ENCODE results near the gene NHS. TPM values are rescaled to one million over a fixed set of nuclear protein-coding genes. Genes with fewer than 3 reads are reported as not detected.

Gene NHS
- total RNA-seq, 4 donors from 2014 or later = 13.2 to 39.0 (median 31.5) TPM

GRCh38 chrX:17520016-17520615 lies 145.1 kb downstream of the NHS start:
- Histone ChIP-seq H3K27ac (peak overlapping the region in 1 of 4 donors; percentile 63), H3K4me3 (no peak overlapping the region)

DNA sequence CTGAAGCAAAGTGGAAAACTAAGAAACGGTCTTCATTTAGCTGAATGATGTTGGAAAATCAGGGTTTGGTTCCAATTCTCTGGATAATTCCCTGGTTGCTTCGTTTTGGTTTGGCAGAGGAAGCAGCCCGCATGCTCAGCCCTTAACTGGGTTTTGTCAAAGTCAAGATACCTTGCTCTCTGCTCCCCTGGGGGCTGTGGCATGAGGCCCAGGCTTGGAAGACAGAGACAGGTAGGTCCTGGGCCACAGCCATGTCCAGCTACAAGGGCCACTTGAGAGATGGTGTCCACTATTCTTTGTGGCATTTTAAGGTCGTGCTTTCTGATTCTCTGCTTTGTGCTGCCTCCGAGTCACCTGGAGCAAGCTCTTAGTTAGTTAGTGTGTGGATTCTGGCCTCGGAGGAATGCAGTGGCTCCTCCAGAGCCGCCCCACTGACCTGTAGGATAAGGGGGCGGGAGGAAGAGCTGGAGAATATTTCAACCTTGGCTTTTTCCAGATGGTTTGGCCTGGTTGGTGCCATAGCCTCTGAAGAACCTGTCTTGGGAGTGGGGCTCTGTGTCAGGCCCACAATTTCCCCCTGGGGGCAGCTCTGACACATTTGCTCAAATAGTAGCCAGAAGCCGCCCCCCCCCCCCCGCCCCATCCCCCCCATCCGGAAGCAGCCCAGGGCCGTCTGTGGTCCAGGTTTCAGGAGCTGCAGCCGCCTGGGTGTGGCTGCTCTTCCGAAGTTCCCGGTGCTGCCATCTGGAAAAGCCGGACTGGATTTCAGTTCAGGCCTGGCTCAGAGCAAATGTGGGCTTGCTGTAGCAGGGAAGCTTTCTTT lies 147.1 kb downstream of the NHS start:
- no peak overlapping the region for H3K27ac ChIP-seq
- H3K27me3 ChIP-seq = no peaks in the 10 kb centered on the region
- no peak overlapping the region for H3K4me3 ChIP-seq
- 32 to 39% methylated on average over 4 to 16 of the region's 16 CpGs for WGBS, 2 donors
- no peak for TF ChIP-seq EP300 (IDR thresholded peaks at IDR 0.05)
- TF ChIP-seq, protein P1, sequence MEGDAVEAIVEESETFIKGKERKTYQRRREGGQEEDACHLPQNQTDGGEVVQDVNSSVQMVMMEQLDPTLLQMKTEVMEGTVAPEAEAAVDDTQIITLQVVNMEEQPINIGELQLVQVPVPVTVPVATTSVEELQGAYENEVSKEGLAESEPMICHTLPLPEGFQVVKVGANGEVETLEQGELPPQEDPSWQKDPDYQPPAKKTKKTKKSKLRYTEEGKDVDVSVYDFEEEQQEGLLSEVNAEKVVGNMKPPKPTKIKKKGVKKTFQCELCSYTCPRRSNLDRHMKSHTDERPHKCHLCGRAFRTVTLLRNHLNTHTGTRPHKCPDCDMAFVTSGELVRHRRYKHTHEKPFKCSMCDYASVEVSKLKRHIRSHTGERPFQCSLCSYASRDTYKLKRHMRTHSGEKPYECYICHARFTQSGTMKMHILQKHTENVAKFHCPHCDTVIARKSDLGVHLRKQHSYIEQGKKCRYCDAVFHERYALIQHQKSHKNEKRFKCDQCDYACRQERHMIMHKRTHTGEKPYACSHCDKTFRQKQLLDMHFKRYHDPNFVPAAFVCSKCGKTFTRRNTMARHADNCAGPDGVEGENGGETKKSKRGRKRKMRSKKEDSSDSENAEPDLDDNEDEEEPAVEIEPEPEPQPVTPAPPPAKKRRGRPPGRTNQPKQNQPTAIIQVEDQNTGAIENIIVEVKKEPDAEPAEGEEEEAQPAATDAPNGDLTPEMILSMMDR (IDR thresholded peaks at IDR 0.05) = no peak
- no peak for TF ChIP-seq POLR2A (IDR thresholded peaks at IDR 0.05)
- H3K9me3 ChIP-seq = no peaks in the 10 kb centered on the region
- H3K36me3 ChIP-seq = no peaks in the 10 kb centered on the region
- peaks cover 0 to 29% (median 4%) of the 10 kb centered on the region in 4 donors for H3K4me1 ChIP-seq
- no peak for DNase-seq (ENCODE audit: low spot score in 2 of 2)

More at GRCh38 chrX:17520016-17520615, 145.1 kb downstream of the NHS start:
- Histone ChIP-seq H3K9me3 (no peaks in the 10 kb centered on the region), H3K36me3 (no peaks in the 10 kb centered on the region), H3K27me3 (no peaks in the 10 kb centered on the region), H3K4me1 (peaks cover 0 to 26% (median 3%) of the 10 kb centered on the region in 4 donors)
- 22 to 44% methylated on average over 2 of the region's 2 CpGs for WGBS, 2 donors
- TF ChIP-seq EP300 (IDR thresholded peaks at IDR 0.05) = no peak
- TF ChIP-seq POLR2A (IDR thresholded peaks at IDR 0.05) = no peak
- TF ChIP-seq, protein P1 (IDR thresholded peaks at IDR 0.05) = no peak
- DNase-seq (ENCODE audit: low spot score in 2 of 2) = peak in 1 of 2 donors; percentile 11

GRCh38 chrX:17525266-17525665 lies 150.3 kb downstream of the NHS start:
- 18 to 20% methylated on average over 1 of the region's 1 CpG for WGBS, 2 donors
- TF ChIP-seq POLR2A (IDR thresholded peaks at IDR 0.05) (no peak), EP300 (IDR thresholded peaks at IDR 0.05) (no peak)
- TF ChIP-seq, protein P1 (IDR thresholded peaks at IDR 0.05) = no peak
- H3K4me3 ChIP-seq = no peak overlapping the region
- no peaks in the 10 kb centered on the region for H3K9me3 ChIP-seq
- peaks cover 0 to 22% (median 2%) of the 10 kb centered on the region in 4 donors for H3K4me1 ChIP-seq
- H3K27ac ChIP-seq = no peak overlapping the region
- no peak for DNase-seq (ENCODE audit: low spot score in 2 of 2)
- H3K27me3 ChIP-seq = no peaks in the 10 kb centered on the region
- no peaks in the 10 kb centered on the region for H3K36me3 ChIP-seq

DNA sequence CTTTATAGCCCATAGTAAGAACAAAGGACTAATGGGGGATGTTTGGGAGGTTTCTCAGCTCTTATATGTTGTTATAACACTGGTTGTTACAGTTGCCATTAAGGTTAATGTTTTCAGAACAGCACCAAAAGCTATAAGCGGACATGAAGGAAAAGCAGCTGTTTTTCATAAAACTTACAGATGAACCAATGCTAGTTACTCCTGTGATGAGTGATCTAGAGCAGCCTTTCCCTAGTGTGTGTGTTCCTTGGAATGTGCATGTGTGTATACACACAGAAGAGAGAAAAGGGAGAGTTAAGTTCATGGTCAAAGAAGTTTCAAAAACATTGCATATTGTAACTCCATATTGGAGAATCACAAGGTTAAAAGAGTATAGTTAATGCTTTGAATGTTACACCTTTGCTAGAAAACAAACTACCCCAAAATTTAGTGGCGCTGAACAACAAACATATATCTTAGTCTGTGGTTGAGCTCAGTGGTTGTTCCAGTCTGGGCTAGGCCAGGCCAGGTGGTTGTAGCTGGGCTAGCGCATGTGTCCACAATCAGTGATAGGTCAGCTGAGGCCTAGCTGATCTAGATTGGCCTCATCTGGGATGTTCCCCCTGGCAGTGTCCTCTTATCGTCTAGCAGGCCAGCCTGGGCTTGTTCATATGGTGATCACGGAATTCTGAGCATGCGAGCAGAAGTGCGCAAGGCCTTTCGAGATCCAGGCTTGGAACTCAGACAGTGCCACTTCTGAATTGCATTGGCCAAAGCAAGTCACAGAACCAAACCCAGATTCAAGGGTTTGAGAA lies 151.0 kb downstream of the NHS start:
- DNase-seq (ENCODE audit: low spot score in 2 of 2) = no peak
- no peaks in the 10 kb centered on the region for H3K27me3 ChIP-seq
- TF ChIP-seq, protein P1 (IDR thresholded peaks at IDR 0.05) = no peak
- TF ChIP-seq POLR2A (IDR thresholded peaks at IDR 0.05) = no peak
- no peak for TF ChIP-seq EP300 (IDR thresholded peaks at IDR 0.05)
- H3K27ac ChIP-seq = no peak overlapping the region
- 81 to 88% methylated on average over 6 to 8 of the region's 8 CpGs for WGBS, 2 donors
- H3K36me3 ChIP-seq = no peaks in the 10 kb centered on the region
- peaks cover 0 to 20% (median 2%) of the 10 kb centered on the region in 4 donors for H3K4me1 ChIP-seq
- no peak overlapping the region for H3K4me3 ChIP-seq
- no peaks in the 10 kb centered on the region for H3K9me3 ChIP-seq
